CD4-positive, CD25-positive, alpha-beta regulatory T cell (primary cell): ENCODE results near the gene TIE1. TPM values are rescaled to one million over a fixed set of nuclear protein-coding genes. Genes with fewer than 3 reads are reported as not detected.
A peak's percentile ranks its signal among the peaks of the same experiment; 100 is the strongest.

Experiments
- ATAC-seq, 2 donors: fragments of 150-1000 bp; cut with Tn5 transposase; one replicate each; pipeline ENCODE4 v1.10.0; 2021; ENCODE audit warnings: low read depth in 2 of 2, moderate number of reproducible peaks in 2 of 2, moderate library complexity in 1 of 2
- DNase-seq, 3 donors: peaks; one replicate each; pipeline versions ENCODE4 v3.0.0 to v3.0.0-alpha.2; 2012 to 2022; ENCODE audit warnings: mixed read lengths in 1 of 3
- H3K27ac ChIP-seq: one replicate; pipeline ENCODE4 v1.7.0; 2013; ENCODE audit warnings: mild to moderate bottlenecking, low read length; ENCODE audit not compliant: insufficient read depth, poor library complexity, severe bottlenecking
- H3K27me3 ChIP-seq: one replicate; pipeline ENCODE4 v1.7.0; 2013; ENCODE audit warnings: low read length; ENCODE audit not compliant: control insufficient read depth, insufficient read depth
- H3K36me3 ChIP-seq: one replicate; pipeline ENCODE4 v1.7.0; 2013; ENCODE audit warnings: mild to moderate bottlenecking, low read length, moderate library complexity; ENCODE audit not compliant: control insufficient read depth, insufficient read depth
- H3K4me1 ChIP-seq: 2 replicates; pipeline ENCODE4 v1.7.0; 2013; ENCODE audit warnings: mild to moderate bottlenecking, low read length; ENCODE audit not compliant: insufficient read depth, control insufficient read depth, poor library complexity, severe bottlenecking
- H3K4me3 ChIP-seq: one replicate; pipeline ENCODE4 v1.7.0; 2013; ENCODE audit warnings: low read depth, mild to moderate bottlenecking, low read length, moderate library complexity
- H3K9me3 ChIP-seq, 2 experiments: 1 replicate in 1 of 2; 2 replicates in 1 of 2; pipeline ENCODE4 v1.7.0; 2013; ENCODE audit warnings: low read length in 2 of 2, mild to moderate bottlenecking in 1 of 2, moderate library complexity in 1 of 2; ENCODE audit not compliant: control insufficient read depth in 2 of 2
- H3K27ac Mint-ChIP-seq, 3 donors: one replicate each; pipeline ENCODE4 v1.8.0; 2020 to 2022; ENCODE audit warnings: mild to moderate bottlenecking in 3 of 3, mixed read lengths in 3 of 3, moderate library complexity in 2 of 3
- H3K27me3 Mint-ChIP-seq: one replicate; pipeline ENCODE4 v1.8.0; 2022; ENCODE audit warnings: mild to moderate bottlenecking, mixed read lengths
- H3K36me3 Mint-ChIP-seq: one replicate; pipeline ENCODE4 v1.8.0; 2020; ENCODE audit warnings: mixed read lengths
- H3K4me1 Mint-ChIP-seq, 4 donors: one replicate each; pipeline ENCODE4 v1.8.0; 2020 to 2022; ENCODE audit warnings: mixed read lengths in 4 of 4, mild to moderate bottlenecking in 1 of 4
- H3K4me3 Mint-ChIP-seq, 4 donors: one replicate each; pipeline ENCODE4 v1.8.0; 2020 to 2022; ENCODE audit warnings: mild to moderate bottlenecking in 4 of 4, mixed read lengths in 4 of 4, moderate library complexity in 3 of 4
- H3K9me3 Mint-ChIP-seq, 7 donors: one replicate each; pipeline ENCODE4 v1.8.0; 2020 to 2022; ENCODE audit warnings: mixed read lengths in 7 of 7, mild to moderate bottlenecking in 3 of 7, moderate library complexity in 2 of 7
- polyA plus RNA-seq, 4 donors: library from polyadenylated mRNA; unstranded; fragments of 300-500 nt; fragmentation: Illumina TruSeq; gene quantifications; one replicate each; pipeline ENCODE4 v1.2.3, GENCODE V29; 2021
- total RNA-seq: library from RNA; stranded (reverse); gene quantifications from one replicate; pipeline ENCODE4 v1.2.3, GENCODE V29; 2022

Gene TIE1
- total and polyA plus RNA-seq, 5 donors from 2014 or later = 1.3 TPM; not detected in 4

DNA sequence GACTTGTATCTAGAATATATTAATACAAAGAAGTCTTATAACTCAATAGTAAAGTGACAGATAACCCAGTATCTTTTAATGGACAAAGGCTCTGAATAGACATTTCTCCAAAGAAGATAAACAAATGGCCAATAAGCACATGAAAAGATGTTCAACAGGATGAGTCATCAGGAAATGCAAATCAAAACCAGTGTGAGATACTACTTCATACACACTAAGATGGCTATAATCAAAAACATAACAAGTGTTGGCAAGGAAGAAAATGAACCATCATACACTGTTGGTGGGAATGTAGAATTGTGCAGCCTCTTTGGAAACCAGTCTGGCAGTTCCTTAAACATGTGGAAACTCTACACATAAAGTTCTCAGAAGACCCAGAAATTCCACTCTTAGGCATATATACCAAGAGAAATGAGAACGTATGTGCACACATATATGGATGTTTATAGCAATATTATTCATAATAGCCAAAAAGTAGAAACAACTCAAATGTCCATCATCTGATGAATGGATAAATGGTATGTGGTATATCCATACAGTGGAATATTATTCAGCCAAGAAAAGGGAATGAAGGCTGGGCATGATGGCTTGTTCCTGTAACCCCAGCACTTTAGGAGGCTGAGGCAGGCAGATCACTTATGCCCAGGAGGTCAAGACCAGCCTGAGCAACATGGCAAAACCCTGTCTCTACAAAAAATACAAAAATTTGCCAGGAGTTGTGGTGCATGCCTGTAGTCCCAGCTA, 26.9 kb downstream of the TIE1 start:
- Mint-ChIP-seq H3K4me1 (peaks cover 0 to 42% (median 2%) of the 10 kb centered on the region in 4 donors), H3K9me3 (peaks cover 1 to 15% (median 9%) of the 10 kb centered on the region in 7 donors), H3K4me3 (peak overlapping the region in 1 of 4 donors; percentile 17), H3K27ac (no peak overlapping the region), H3K27me3 (peaks cover 11% of the 10 kb centered on the region), H3K36me3 (peaks cover 12% of the 10 kb centered on the region)
- Histone ChIP-seq H3K9me3 (peaks cover 7 to 28% of the 10 kb centered on the region in 2 experiments), H3K4me3 (no peak overlapping the region), H3K27ac (no peak overlapping the region), H3K27me3 (no peaks in the 10 kb centered on the region), H3K36me3 (no peaks in the 10 kb centered on the region), H3K4me1 (no peaks in the 10 kb centered on the region)
- ATAC-seq (no peak), DNase-seq (peak in 1 of 3 donors; percentile 16)

DNA sequence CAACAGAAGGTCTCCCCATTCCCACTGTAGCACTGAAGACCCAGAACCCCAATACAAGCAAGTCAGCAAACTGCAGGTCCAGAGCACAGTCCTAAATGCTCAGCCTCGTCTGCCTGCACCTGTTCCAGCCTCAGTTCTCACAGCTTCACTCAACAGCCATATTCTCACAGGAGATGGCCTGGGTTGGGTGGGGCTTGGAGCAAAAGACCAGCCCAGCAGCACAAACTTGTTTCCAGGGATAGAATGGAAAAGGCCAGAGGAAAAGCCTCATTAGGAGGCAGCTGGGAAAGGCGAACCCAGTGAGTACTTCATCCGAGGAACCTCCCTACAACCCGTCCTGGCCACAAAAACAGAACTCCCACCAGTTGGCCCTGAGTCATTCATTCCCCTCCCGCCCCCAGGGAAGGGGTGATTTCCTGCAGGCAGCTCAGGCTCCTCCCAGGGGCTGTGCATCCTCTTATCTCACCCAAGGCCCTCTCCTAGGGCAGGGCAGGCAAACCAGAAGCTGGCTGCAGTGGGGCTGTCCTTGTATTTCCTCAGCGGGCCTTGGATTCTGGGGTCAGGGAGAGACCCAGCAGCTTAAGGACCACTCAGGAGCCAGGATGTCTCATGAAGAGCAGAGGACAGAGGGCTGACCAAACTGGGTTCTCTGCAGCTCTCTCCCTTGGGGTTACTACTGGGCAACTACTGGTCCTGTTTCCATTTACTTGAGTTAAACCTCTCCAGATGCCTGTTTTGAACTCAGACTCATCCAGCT, 29.4 kb downstream of the TIE1 start:
- peak in 1 of 2 donors; percentile 37 for ATAC-seq

DNA sequence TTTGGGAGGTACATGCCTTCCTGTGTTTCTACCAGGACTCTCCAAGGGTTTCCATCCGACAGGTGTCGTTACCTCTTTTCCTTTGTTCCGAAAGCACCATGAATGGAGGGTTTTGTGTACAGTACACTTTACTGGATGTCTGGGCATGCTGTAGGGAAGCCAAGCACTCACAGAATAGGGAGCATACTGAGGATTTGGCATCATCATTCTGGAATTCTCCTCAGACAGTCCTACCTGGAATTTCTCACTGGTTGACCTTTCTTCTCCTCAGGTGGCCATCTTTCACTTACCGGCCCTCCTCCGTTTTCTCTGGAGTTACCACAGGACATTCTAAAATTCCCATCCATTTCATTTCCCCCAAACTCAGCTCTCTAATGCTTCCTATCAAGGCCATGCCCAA, 30.9 kb downstream of the TIE1 start:
- Mint-ChIP-seq H3K4me1 (peaks cover 0 to 30% (median 2%) of the 10 kb centered on the region in 4 donors), H3K4me3 (no peak overlapping the region), H3K27ac (no peak overlapping the region), H3K27me3 (peaks cover 7% of the 10 kb centered on the region), H3K36me3 (no peaks in the 10 kb centered on the region), H3K9me3 (peaks cover 0 to 3% (median 0%) of the 10 kb centered on the region in 7 donors)
- DNase-seq (no peak), ATAC-seq (no peak)
- Histone ChIP-seq H3K4me1 (no peaks in the 10 kb centered on the region), H3K27ac (no peak overlapping the region), H3K27me3 (no peaks in the 10 kb centered on the region), H3K9me3 (peaks cover 0 to 9% of the 10 kb centered on the region in 2 experiments), H3K4me3 (no peak overlapping the region), H3K36me3 (no peaks in the 10 kb centered on the region)

More for the DNA sequence above, 29.4 kb downstream of the TIE1 start:
- Mint-ChIP-seq H3K36me3 (peaks cover 6% of the 10 kb centered on the region), H3K27ac (no peak overlapping the region), H3K27me3 (peaks cover 6% of the 10 kb centered on the region), H3K4me3 (peak overlapping the region in 1 of 4 donors; percentile 5), H3K9me3 (peaks cover 0 to 7% (median 3%) of the 10 kb centered on the region in 7 donors), H3K4me1 (peaks cover 0 to 33% (median 2%) of the 10 kb centered on the region in 4 donors)
- H3K27ac ChIP-seq = no peak overlapping the region
- no peaks in the 10 kb centered on the region for H3K4me1 ChIP-seq
- DNase-seq = peak in 1 of 3 donors; percentile 16
- H3K4me3 ChIP-seq = no peak overlapping the region
- peaks cover 2 to 20% of the 10 kb centered on the region in 2 experiments for H3K9me3 ChIP-seq
- no peaks in the 10 kb centered on the region for H3K36me3 ChIP-seq
- no peaks in the 10 kb centered on the region for H3K27me3 ChIP-seq

DNA sequence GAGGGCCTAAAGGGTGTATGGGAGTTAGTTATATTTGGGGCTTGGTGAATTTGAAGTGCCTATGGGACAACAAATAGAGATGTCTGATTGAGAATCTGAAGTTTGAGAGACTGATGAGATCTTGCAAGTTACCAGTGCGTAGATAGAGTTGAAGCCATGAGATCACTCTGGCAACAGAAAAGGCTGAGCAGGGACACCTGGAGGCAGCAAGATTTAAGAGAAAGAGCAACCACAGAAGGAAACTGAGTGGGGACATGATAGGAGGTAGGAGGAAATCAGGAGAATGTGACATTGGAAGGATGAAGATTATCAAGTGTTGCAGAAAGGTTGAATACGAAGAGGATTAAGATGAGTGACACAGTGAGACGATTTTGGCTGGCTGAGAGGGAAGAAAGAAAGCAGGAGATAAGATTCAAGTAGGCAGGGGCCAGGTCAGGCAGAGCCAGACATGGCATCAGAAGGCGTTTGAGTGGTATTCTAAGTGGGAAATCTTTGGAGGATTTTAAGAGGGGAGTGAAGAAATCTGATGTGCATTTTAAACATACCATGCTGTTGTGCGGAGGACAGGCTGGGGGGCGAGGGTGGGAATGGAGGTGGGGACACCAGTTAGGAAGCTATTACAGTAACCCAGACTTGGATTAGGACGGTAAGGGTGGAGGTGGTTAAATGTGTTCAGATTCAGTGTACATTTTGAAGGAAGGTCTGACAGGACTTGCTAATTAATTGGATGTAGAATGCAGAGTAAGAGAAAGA, 33.8 kb downstream of the TIE1 start:
- Histone ChIP-seq H3K9me3 (no peaks in the 10 kb centered on the region), H3K27me3 (no peaks in the 10 kb centered on the region), H3K4me3 (no peak overlapping the region), H3K4me1 (no peaks in the 10 kb centered on the region), H3K27ac (no peak overlapping the region), H3K36me3 (no peaks in the 10 kb centered on the region)
- DNase-seq (no peak), ATAC-seq (no peak)
- H3K27ac Mint-ChIP-seq = peak overlapping the region in 2 of 3 donors; percentile 29 to 79
- no peaks in the 10 kb centered on the region for H3K36me3 Mint-ChIP-seq
- peaks cover 11% of the 10 kb centered on the region for H3K27me3 Mint-ChIP-seq
- H3K9me3 Mint-ChIP-seq = no peaks in the 10 kb centered on the region
- no peak overlapping the region for H3K4me3 Mint-ChIP-seq
- peaks cover 0 to 13% (median 2%) of the 10 kb centered on the region in 4 donors for H3K4me1 Mint-ChIP-seq

DNA sequence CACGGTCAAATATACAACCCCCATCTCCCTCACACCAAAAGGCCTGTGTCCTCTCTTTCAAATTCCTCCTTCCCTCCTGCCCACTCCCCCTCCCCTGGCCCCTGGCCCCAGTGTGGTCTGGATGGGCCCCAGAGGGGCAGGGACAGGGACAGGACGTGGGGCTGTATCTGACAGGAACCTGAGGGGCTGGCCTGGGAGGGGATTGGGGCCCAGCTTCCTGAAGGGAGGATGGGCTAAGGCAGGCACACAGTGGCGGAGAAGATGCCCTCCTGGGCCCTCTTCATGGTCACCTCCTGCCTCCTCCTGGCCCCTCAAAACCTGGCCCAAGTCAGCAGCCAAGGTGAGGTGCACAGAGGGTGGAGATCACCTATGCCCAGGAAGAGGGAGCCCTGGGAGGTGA, 36.8 kb downstream of the TIE1 start, which contains the start of gene MPL:
MPL (plus strand) TSS at position 231 of the 400 bp plus-strand sequence; CDS start at position 262, 31 bp downstream.
- Mint-ChIP-seq H3K9me3 (no peaks in the 10 kb centered on the region), H3K27me3 (peaks cover 7% of the 10 kb centered on the region), H3K36me3 (no peaks in the 10 kb centered on the region), H3K27ac (peak within 1 kb of the TSS in 2 of 3 donors; percentile 50 to 76), H3K4me3 (no peak within 1 kb of the TSS), H3K4me1 (no peaks in the 10 kb centered on the region)
- no peaks in the 10 kb centered on the region for H3K4me1 ChIP-seq
- no peaks in the 10 kb centered on the region for H3K27me3 ChIP-seq
- ATAC-seq (no peak), DNase-seq (no peak)
- no peaks in the 10 kb centered on the region for H3K36me3 ChIP-seq
- H3K4me3 ChIP-seq = no peak within 1 kb of the TSS
- H3K27ac ChIP-seq = no peak within 1 kb of the TSS
- H3K9me3 ChIP-seq = no peaks in the 10 kb centered on the region

DNA sequence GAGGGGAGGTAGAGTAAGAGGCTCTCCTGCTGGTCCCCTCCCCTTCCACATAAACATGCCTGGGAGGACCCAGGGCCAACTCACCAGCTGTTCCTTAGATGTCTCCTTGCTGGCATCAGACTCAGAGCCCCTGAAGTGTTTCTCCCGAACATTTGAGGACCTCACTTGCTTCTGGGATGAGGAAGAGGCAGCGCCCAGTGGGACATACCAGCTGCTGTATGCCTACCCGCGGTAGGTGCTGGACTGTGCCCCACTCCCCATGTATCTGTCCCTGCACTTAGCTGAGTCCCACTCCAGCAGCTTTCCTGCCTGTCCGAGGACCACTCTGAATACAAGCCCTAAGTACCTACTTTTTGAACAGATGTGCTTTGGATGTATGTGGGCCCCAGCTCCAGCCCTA, 37.2 kb downstream of the TIE1 start:
- H3K27me3 Mint-ChIP-seq = peaks cover 7% of the 10 kb centered on the region
- no peaks in the 10 kb centered on the region for H3K4me1 Mint-ChIP-seq
- Histone ChIP-seq H3K4me3 (no peak overlapping the region), H3K27me3 (no peaks in the 10 kb centered on the region), H3K9me3 (no peaks in the 10 kb centered on the region), H3K27ac (no peak overlapping the region), H3K4me1 (no peaks in the 10 kb centered on the region), H3K36me3 (no peaks in the 10 kb centered on the region)
- H3K27ac Mint-ChIP-seq = peak overlapping the region in 1 of 3 donors; percentile 21
- H3K36me3 Mint-ChIP-seq = no peaks in the 10 kb centered on the region
- no peak overlapping the region for H3K4me3 Mint-ChIP-seq
- DNase-seq (no peak), ATAC-seq (no peak)
- no peaks in the 10 kb centered on the region for H3K9me3 Mint-ChIP-seq

DNA sequence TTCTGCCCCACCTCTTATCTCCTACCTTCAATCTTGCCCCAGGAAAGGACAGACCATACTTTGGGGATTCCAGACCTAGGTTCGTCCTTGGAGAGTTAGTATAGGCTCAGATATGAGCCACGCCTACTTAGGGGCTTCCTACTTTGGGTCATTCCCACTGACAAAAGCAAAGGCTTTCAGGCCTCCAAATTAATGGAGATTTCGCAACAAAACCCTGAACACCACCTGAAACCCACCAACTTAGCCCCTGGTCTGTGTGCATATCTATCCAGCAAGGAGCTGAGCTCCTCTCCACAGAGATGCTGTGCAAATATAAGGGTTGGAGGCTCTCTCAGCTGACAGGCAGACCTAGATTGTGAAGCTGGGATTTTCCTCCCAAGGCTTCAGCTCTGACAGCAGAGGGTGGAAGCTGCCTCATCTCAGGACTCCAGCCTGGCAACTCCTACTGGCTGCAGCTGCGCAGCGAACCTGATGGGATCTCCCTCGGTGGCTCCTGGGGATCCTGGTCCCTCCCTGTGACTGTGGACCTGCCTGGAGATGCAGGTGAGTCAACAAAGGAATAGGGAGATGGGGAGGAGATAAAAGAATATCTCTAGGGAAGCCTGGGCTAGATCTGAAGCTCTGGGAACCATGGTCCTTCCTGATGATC, 38.9 kb downstream of the TIE1 start:
- Histone ChIP-seq H3K27me3 (no peaks in the 10 kb centered on the region), H3K36me3 (no peaks in the 10 kb centered on the region), H3K9me3 (no peaks in the 10 kb centered on the region), H3K27ac (no peak overlapping the region), H3K4me1 (no peaks in the 10 kb centered on the region), H3K4me3 (no peak overlapping the region)
- no peak for ATAC-seq
- no peak overlapping the region for H3K27ac Mint-ChIP-seq
- no peaks in the 10 kb centered on the region for H3K4me1 Mint-ChIP-seq
- no peaks in the 10 kb centered on the region for H3K9me3 Mint-ChIP-seq
- no peak for DNase-seq
- H3K36me3 Mint-ChIP-seq = peaks cover 4% of the 10 kb centered on the region
- H3K4me3 Mint-ChIP-seq = no peak overlapping the region
- peaks cover 7% of the 10 kb centered on the region for H3K27me3 Mint-ChIP-seq
